ENCODE results near the gene TOMM6.

Gene TOMM6

DNA sequence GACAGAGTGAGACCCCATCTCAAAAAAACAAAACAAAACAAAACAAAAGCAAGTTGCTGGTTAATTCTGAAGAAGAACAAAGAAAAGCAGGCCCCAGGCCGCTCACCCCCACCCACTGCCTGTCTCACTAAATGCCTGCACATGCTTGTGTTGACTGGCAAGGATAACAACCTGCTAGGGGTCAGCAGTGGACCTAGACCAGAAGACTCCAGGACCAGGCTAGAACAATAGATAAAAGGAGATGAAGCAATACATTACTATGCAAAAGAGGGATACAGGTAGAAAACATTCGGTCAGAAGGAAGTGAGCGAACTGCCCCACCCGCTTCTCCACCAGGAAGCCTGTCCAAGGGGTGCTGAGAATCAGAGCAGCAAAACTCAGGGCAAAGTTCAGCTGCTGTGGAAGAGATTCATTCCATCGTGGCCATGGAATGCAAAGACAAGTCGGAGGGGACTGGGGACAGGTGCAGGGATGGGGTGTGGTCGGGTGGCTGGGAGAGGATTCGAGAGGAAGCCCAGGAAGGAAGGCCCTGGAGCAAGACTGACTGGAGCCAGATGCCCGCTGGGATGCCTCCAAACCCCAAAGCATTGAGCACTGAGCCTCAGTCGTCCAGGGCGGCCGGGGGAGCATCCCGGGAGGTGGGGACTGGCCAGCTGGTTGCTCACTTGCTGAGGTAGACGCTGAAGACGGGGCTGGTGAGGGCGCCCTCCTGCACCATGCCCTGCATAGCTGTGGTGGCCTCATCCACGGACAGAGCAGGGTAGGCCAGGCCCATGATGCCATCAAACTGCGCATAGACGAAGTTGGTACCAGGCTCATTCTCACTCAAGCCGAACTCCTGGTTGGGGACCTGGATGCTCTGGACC, 45.6 kb upstream of the TOMM6 start:
- no peaks in the 10 kb centered on the region for H3K79me2 ChIP-seq (ENCODE audit: low read length)
- H3K27me3 ChIP-seq (ENCODE audit: low read depth, low read length): 0 out of 2 replicates have a peak, but pooled peaks cover 4% of the 10 kb centered on the region
- H2AFZ ChIP-seq (ENCODE audit: low read depth, low read length): no peak overlapping the region
- H3K36me3 ChIP-seq (replicated peaks; ENCODE audit: low read depth, low read length): no peaks in the 10 kb centered on the region
- no peak overlapping the region for H3K4me2 ChIP-seq (ENCODE audit: low read length)
- H3K4me1 ChIP-seq (ENCODE audit: low read length): no peaks in the 10 kb centered on the region
- no peaks in the 10 kb centered on the region for H3K9me3 ChIP-seq (ENCODE audit: insufficient read depth, low read length)
- no peak overlapping the region for H3K4me3 ChIP-seq (ENCODE audit: low read length)
- H4K20me1 ChIP-seq (ENCODE audit: insufficient read depth, low read length): no peaks in the 10 kb centered on the region
- H3K9ac ChIP-seq (ENCODE audit: low read length): no peak overlapping the region
- H3K27ac ChIP-seq (ENCODE audit: low read length): no peak overlapping the region
- TF ChIP-seq EZH2phosphoT487 (IDR thresholded peaks at IDR 0.05; ENCODE audit: low read depth): no peak
- TF ChIP-seq, protein P1, sequence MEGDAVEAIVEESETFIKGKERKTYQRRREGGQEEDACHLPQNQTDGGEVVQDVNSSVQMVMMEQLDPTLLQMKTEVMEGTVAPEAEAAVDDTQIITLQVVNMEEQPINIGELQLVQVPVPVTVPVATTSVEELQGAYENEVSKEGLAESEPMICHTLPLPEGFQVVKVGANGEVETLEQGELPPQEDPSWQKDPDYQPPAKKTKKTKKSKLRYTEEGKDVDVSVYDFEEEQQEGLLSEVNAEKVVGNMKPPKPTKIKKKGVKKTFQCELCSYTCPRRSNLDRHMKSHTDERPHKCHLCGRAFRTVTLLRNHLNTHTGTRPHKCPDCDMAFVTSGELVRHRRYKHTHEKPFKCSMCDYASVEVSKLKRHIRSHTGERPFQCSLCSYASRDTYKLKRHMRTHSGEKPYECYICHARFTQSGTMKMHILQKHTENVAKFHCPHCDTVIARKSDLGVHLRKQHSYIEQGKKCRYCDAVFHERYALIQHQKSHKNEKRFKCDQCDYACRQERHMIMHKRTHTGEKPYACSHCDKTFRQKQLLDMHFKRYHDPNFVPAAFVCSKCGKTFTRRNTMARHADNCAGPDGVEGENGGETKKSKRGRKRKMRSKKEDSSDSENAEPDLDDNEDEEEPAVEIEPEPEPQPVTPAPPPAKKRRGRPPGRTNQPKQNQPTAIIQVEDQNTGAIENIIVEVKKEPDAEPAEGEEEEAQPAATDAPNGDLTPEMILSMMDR (IDR thresholded peaks at IDR 0.05; ENCODE audit: low read depth, low read length): no peak

DNA sequence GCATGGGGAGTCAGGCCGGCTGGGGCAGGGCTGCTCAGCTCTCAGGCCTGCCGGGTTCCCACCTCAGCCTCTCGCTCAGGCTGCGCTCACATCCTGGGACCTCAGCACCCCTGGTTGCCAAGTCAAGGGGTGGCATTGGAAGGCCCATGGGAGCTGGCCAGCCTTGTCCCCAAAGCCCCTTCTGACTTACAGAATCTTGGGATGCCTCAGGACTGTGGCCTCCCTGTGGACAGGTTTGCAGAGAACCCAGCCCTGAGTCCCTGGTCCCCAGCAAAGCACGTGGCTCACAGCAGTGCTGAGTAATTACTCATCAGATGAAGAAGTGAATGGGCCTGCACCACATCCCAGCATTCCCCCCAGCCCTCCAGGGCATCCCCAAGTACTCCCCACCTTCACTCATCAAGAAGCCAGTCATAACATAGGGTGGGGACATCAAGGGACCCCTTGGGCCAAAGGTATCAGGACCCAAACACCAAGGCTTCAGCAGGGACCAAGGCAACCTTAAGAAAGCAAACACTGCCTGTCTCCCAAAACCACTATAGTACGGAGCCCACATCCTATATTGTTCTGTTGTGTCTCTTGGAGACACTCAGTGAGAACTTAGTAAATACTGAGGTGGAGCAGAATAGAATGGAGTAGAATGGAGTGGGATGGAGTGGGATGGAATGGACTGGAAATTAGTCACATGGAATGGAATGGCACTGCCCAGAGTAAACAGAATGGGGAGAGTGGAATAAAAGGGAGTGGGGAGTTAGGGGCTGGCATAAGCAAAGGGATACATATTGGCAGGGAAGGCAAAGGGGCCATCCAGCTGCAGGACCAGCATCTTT, 43.9 kb upstream of the TOMM6 start:
- Histone ChIP-seq H3K27ac (ENCODE audit: low read length) (no peak overlapping the region), H3K27me3 (ENCODE audit: low read depth, low read length) (0 out of 2 replicates have a peak, but pooled peaks cover 4% of the 10 kb centered on the region), H3K79me2 (ENCODE audit: low read length) (no peaks in the 10 kb centered on the region), H3K4me3 (ENCODE audit: low read length) (no peak overlapping the region), H3K9me3 (ENCODE audit: insufficient read depth, low read length) (no peaks in the 10 kb centered on the region), H3K4me2 (ENCODE audit: low read length) (no peak overlapping the region), H3K4me1 (ENCODE audit: low read length) (no peaks in the 10 kb centered on the region), H3K9ac (ENCODE audit: low read length) (no peak overlapping the region), H2AFZ (ENCODE audit: low read depth, low read length) (no peak overlapping the region), H4K20me1 (ENCODE audit: insufficient read depth, low read length) (no peaks in the 10 kb centered on the region), H3K36me3 (replicated peaks; ENCODE audit: low read depth, low read length) (no peaks in the 10 kb centered on the region)
- no peak for TF ChIP-seq EZH2phosphoT487 (IDR thresholded peaks at IDR 0.05; ENCODE audit: low read depth)
- TF ChIP-seq, protein P1 (IDR thresholded peaks at IDR 0.05; ENCODE audit: low read depth, low read length): no peak

DNA sequence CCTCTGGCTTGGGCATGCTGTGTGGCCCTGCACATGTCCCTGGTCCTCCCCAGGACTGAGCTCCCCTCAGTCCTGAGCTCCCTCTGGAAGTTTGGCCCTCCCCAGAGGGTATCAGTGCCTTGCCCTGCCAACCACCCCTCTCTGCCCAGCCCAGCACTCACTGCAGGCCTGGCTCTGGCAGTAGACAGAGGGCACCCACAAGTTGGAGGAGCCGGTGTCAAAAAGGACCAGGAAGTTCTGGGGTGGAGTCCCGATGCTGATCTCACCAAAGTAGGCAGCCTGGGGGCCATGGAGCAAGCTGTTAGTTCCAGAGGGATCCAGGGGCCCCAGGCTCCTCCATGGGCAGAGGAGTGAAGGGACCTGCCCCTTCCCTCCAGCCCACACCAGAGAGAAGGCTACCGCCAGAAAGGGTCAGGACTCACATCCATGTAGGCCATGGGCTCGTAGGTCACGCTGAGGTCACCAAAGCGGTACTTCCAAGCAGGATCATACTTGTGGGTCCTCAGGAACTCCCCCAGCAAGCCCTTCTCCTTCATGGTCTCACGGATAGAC, 43.2 kb upstream of the TOMM6 start:
- no peak overlapping the region for H3K9ac ChIP-seq (ENCODE audit: low read length)
- no peaks in the 10 kb centered on the region for H3K79me2 ChIP-seq (ENCODE audit: low read length)
- no peak overlapping the region for H3K27ac ChIP-seq (ENCODE audit: low read length)
- no peak overlapping the region for H2AFZ ChIP-seq (ENCODE audit: low read depth, low read length)
- no peak overlapping the region for H3K4me2 ChIP-seq (ENCODE audit: low read length)
- TF ChIP-seq, protein P1 (IDR thresholded peaks at IDR 0.05; ENCODE audit: low read depth, low read length): no peak
- no peak for TF ChIP-seq EZH2phosphoT487 (IDR thresholded peaks at IDR 0.05; ENCODE audit: low read depth)
- no peaks in the 10 kb centered on the region for H3K9me3 ChIP-seq (ENCODE audit: insufficient read depth, low read length)
- no peaks in the 10 kb centered on the region for H3K36me3 ChIP-seq (replicated peaks; ENCODE audit: low read depth, low read length)
- 0 out of 2 replicates have a peak, but pooled peaks cover 4% of the 10 kb centered on the region for H3K27me3 ChIP-seq (ENCODE audit: low read depth, low read length)
- no peaks in the 10 kb centered on the region for H4K20me1 ChIP-seq (ENCODE audit: insufficient read depth, low read length)
- H3K4me3 ChIP-seq (ENCODE audit: low read length): no peak overlapping the region
- H3K4me1 ChIP-seq (ENCODE audit: low read length): no peaks in the 10 kb centered on the region

DNA sequence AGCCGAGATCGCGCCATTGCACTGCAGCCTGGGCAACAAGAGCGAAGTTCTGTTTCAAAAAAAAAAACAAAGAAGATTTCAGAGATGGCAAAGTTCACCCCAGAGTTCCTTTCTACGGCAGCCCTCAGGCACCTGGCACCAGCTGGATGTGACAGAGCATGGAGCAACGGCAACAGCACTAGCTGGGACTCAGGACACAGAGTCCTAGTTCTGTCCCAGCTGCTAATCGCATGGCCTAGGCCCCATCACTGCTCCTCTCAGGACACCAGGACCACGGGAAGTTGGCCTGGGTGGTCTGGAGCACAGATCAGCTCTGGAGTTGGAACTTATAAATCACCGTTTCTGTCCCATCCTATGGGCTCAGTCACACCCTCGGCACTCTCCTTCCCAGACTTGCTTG, 41.4 kb upstream of the TOMM6 start:
- no peak for TF ChIP-seq EZH2phosphoT487 (IDR thresholded peaks at IDR 0.05; ENCODE audit: low read depth)
- TF ChIP-seq, protein P1 (IDR thresholded peaks at IDR 0.05; ENCODE audit: low read depth, low read length): no peak
- H3K4me2 ChIP-seq (ENCODE audit: low read length): no peak overlapping the region
- H3K9ac ChIP-seq (ENCODE audit: low read length): no peak overlapping the region
- H3K4me3 ChIP-seq (ENCODE audit: low read length): no peak overlapping the region
- H3K79me2 ChIP-seq (ENCODE audit: low read length): no peaks in the 10 kb centered on the region
- H3K4me1 ChIP-seq (ENCODE audit: low read length): no peaks in the 10 kb centered on the region
- H2AFZ ChIP-seq (ENCODE audit: low read depth, low read length): no peak overlapping the region
- no peaks in the 10 kb centered on the region for H3K36me3 ChIP-seq (replicated peaks; ENCODE audit: low read depth, low read length)
- no peaks in the 10 kb centered on the region for H3K9me3 ChIP-seq (ENCODE audit: insufficient read depth, low read length)
- H4K20me1 ChIP-seq (ENCODE audit: insufficient read depth, low read length): no peaks in the 10 kb centered on the region
- no peak overlapping the region for H3K27ac ChIP-seq (ENCODE audit: low read length)
- no peaks in the 10 kb centered on the region for H3K27me3 ChIP-seq (ENCODE audit: low read depth, low read length)
